Smooth muscle cell (in vitro differentiated cells): ENCODE measurements around the gene SV2B. TPM values are rescaled to one million over a fixed set of nuclear protein-coding genes. Genes with fewer than 3 reads are reported as not detected.

Experiments used
- DNase-seq: peaks from one replicate; lab custom pipeline; 2025; ENCODE audit not compliant: unreplicated experiment; lab: John Stamatoyannopoulos, UW
- H2AFZ ChIP-seq: fragments of 200-600 bp; sonication (generic); 2 replicates; pipeline ENCODE4 v1.6.0; 2016; ENCODE audit warnings: antibody characterized with exemption, low read depth, mild to moderate bottlenecking
- H3F3A ChIP-seq: fragments of 200-600 bp; sonication (generic); 2 replicates; pipeline ENCODE4 v1.6.0; 2017; ENCODE audit warnings: antibody characterized with exemption, low read depth
- H3K27ac ChIP-seq: fragments of 200-600 bp; sonication (generic); 2 replicates; pipeline ENCODE4 v1.5.1; 2016; ENCODE audit warnings: low read depth, mild to moderate bottlenecking
- H3K27me3 ChIP-seq: fragments of 200-600 bp; sonication (generic); 2 replicates; pipeline ENCODE4 v1.6.1; 2016; ENCODE audit warnings: low read depth, mild to moderate bottlenecking
- H3K36me3 ChIP-seq: fragments of 200-600 bp; sonication (generic); 2 replicates; pipeline ENCODE4 v1.5.1; 2016; ENCODE audit warnings: low read depth
- H3K4me1 ChIP-seq: fragments of 200-600 bp; sonication (generic); 2 replicates; pipeline ENCODE4 v1.5.1; 2016; ENCODE audit warnings: low read depth
- H3K4me2 ChIP-seq: fragments of 200-600 bp; sonication (generic); 2 replicates; pipeline ENCODE4 v1.6.0; 2016; ENCODE audit warnings: mild to moderate bottlenecking
- H3K4me3 ChIP-seq: fragments of 200-600 bp; sonication (generic); 2 replicates; pipeline ENCODE4 v1.5.1; 2016; ENCODE audit warnings: mild to moderate bottlenecking
- H3K79me2 ChIP-seq: fragments of 200-600 bp; sonication (generic); 2 replicates; pipeline ENCODE4 v1.6.0; 2016; ENCODE audit warnings: low read depth, mild to moderate bottlenecking
- H3K9ac ChIP-seq: fragments of 200-600 bp; sonication (generic); 2 replicates; pipeline ENCODE4 v1.6.0; 2016; ENCODE audit warnings: low read depth
- H3K9me3 ChIP-seq: fragments of 200-600 bp; sonication (generic); replicated peaks from 2 replicates; pipeline ENCODE4 v1.5.1; 2016; ENCODE audit warnings: low read depth
- H4K20me1 ChIP-seq: fragments of 200-600 bp; sonication (generic); 2 replicates; pipeline ENCODE4 v1.6.0; 2016; ENCODE audit warnings: low read depth
- CTCF ChIP-seq: fragments of 200-600 bp; sonication (generic); IDR thresholded peaks from 2 replicates; pipeline ENCODE4 v1.5.1; 2017; ENCODE audit warnings: borderline replicate concordance, mild to moderate bottlenecking, antibody characterized with exemption; ENCODE audit not compliant: insufficient read depth, poor library complexity, severe bottlenecking
- WGBS: methylation state at CpG from one replicate; pipeline ENCODE4 v1.1.7; 2016; ENCODE audit warnings: low lambda C conversion rate; 5-methylcytosine and 5-hydroxymethylcytosine counted together
- polyA plus RNA-seq: library from polyadenylated mRNA; unstranded; fragments of >200 nt; fragmentation: Nextera tagmentation; extraction: Ambion mirVana; gene quantifications from 2 replicates; pipeline ENCODE4 v1.2.1, GENCODE V29; 2016
- total RNA-seq: library from RNA; depleted of rRNA; stranded (reverse); fragments of >200 nt; gene quantifications from 2 replicates; pipeline ENCODE4 v1.2.3, GENCODE V29; 2014

SV2B gene
- total and polyA plus RNA-seq, 2 experiments from 2014 or later: not detected

GRCh38 chr15:91231703-91232102 is 131.6 kb downstream of the SV2B start:
- no peaks in the 10 kb centered on the region for H4K20me1 ChIP-seq
- no peaks in the 10 kb centered on the region for H3K36me3 ChIP-seq
- no peak overlapping the region for H3K9ac ChIP-seq
- 83% methylated on average over 6 of the region's 6 CpGs for WGBS
- DNase-seq: no peak
- H3F3A ChIP-seq: no peaks in the 10 kb centered on the region
- H3K4me1 ChIP-seq: peaks cover 3% of the 10 kb centered on the region
- no peak overlapping the region for H2AFZ ChIP-seq
- no peak overlapping the region for H3K4me2 ChIP-seq
- no peak overlapping the region for H3K4me3 ChIP-seq
- H3K9me3 ChIP-seq: no peaks in the 10 kb centered on the region
- no peak overlapping the region for H3K27ac ChIP-seq
- H3K27me3 ChIP-seq: peaks cover 52% of the 10 kb centered on the region
- no peaks in the 10 kb centered on the region for H3K79me2 ChIP-seq
- no peak for TF ChIP-seq CTCF

- TF ChIP-seq CTCF: no peak
- Histone ChIP-seq H3K4me1 (no peaks in the 10 kb centered on the region), H3K4me3 (no peak overlapping the region), H4K20me1 (no peaks in the 10 kb centered on the region), H3K9me3 (no peaks in the 10 kb centered on the region), H3K27me3 (peaks cover 62% of the 10 kb centered on the region), H3K79me2 (no peaks in the 10 kb centered on the region), H3F3A (no peaks in the 10 kb centered on the region), H3K4me2 (no peak overlapping the region), H3K9ac (no peak overlapping the region), H3K27ac (no peak overlapping the region), H2AFZ (no peak overlapping the region), H3K36me3 (no peaks in the 10 kb centered on the region)
- WGBS: 83% methylated on average over 2 of the region's 2 CpGs
- DNase-seq: no peak
These were observed 134.7 kb downstream of the SV2B start for GRCh38 chr15:91234759-91235158.

- no peak overlapping the region for H3K9ac ChIP-seq
- H4K20me1 ChIP-seq: no peaks in the 10 kb centered on the region
- no peaks in the 10 kb centered on the region for H3K9me3 ChIP-seq
- no peak overlapping the region for H3K4me2 ChIP-seq
- no peaks in the 10 kb centered on the region for H3F3A ChIP-seq
- no peak for DNase-seq
- H2AFZ ChIP-seq: no peak overlapping the region
- H3K27me3 ChIP-seq: peaks cover 65% of the 10 kb centered on the region
- no peaks in the 10 kb centered on the region for H3K79me2 ChIP-seq
- TF ChIP-seq CTCF: no peak
- no peaks in the 10 kb centered on the region for H3K4me1 ChIP-seq
- no peak overlapping the region for H3K4me3 ChIP-seq
- WGBS: 89% methylated on average over 3 of the region's 3 CpGs
- no peaks in the 10 kb centered on the region for H3K36me3 ChIP-seq
- no peak overlapping the region for H3K27ac ChIP-seq
These were observed 135.3 kb downstream of the SV2B start for GRCh38 chr15:91235376-91235775.

- no peaks in the 10 kb centered on the region for H3K4me1 ChIP-seq
- no peaks in the 10 kb centered on the region for H3K36me3 ChIP-seq
- H3F3A ChIP-seq: no peaks in the 10 kb centered on the region
- no peak overlapping the region for H3K4me2 ChIP-seq
- no peak for TF ChIP-seq CTCF
- H2AFZ ChIP-seq: no peak overlapping the region
- no peaks in the 10 kb centered on the region for H3K9me3 ChIP-seq
- no peak for DNase-seq
- 91% methylated on average over 5 of the region's 5 CpGs for WGBS
- no peaks in the 10 kb centered on the region for H3K79me2 ChIP-seq
- H3K27ac ChIP-seq: no peak overlapping the region
- no peak overlapping the region for H3K9ac ChIP-seq
- H3K27me3 ChIP-seq: peaks cover 79% of the 10 kb centered on the region
- no peaks in the 10 kb centered on the region for H4K20me1 ChIP-seq
- H3K4me3 ChIP-seq: no peak overlapping the region
These were observed 137.4 kb downstream of the SV2B start for GRCh38 chr15:91237445-91237844.
